ENCODE data around the gene RBM5. TPM values are rescaled to one million over a fixed set of nuclear protein-coding genes. Genes with fewer than 3 reads are reported as not detected.
A peak's percentile ranks its signal among the peaks of the same experiment; 100 is the strongest.
"Not testable (repeated sequence)": the region's sequence is repeated elsewhere in the genome, so short reads cannot be mapped to it uniquely, and the experiment has no call there.

RBM5 gene
- total and polyA plus RNA-seq, 4 donors, result 21.0 to 222 (median 158) TPM

- H3K27ac ChIP-seq (ENCODE audit: low read depth in 1 of 2, low read length in 2 of 2); intact Hi-C loops (cut with DNase I); H3K27me3 ChIP-seq (ENCODE audit: control insufficient read depth in 1 of 2, insufficient read depth in 2 of 2, low read length in 1 of 2); H3K4me1 ChIP-seq (ENCODE audit: control insufficient read depth in 1 of 2, insufficient read depth in 2 of 2, low read length in 2 of 2); H3K36me3 ChIP-seq (ENCODE audit: control insufficient read depth in 1 of 2, insufficient read depth in 2 of 2, low read length in 1 of 2); DNase-seq; H3K9me3 ChIP-seq (ENCODE audit: control insufficient read depth, low read length); ATAC-seq (ENCODE audit: low FRiP score); H3K4me3 ChIP-seq (ENCODE audit: low read length in 2 of 2): not testable (repeated sequence)
- WGBS, 2 donors, result 87 to 100% methylated on average over 5 to 29 of the region's 33 CpGs
Measured at GRCh38 chr3:50084951-50085350, 3.8 kb upstream of the RBM5 start.

- Histone ChIP-seq H3K36me3 (ENCODE audit: control insufficient read depth in 1 of 2, insufficient read depth in 2 of 2, low read length in 1 of 2) (peaks cover 4 to 6% of the 10 kb centered on the region in 2 donors), H3K27me3 (ENCODE audit: control insufficient read depth in 1 of 2, insufficient read depth in 2 of 2, low read length in 1 of 2) (no peaks in the 10 kb centered on the region), H3K4me3 (ENCODE audit: low read length in 2 of 2) (peak overlapping the region; percentile 78 to 88), H3K9me3 (ENCODE audit: control insufficient read depth, low read length) (no peaks in the 10 kb centered on the region), H3K27ac (ENCODE audit: low read depth in 1 of 2, low read length in 2 of 2) (peak overlapping the region in 1 of 2 donors; percentile 95), H3K4me1 (ENCODE audit: control insufficient read depth in 1 of 2, insufficient read depth in 2 of 2, low read length in 2 of 2) (peaks cover 5 to 8% of the 10 kb centered on the region in 2 donors)
- intact Hi-C loops (cut with DNase I), result no loop called here
- no peak for ATAC-seq (ENCODE audit: low FRiP score)
- WGBS, 2 donors, result 1% methylated on average over 16 of the region's 16 CpGs
- no peak for DNase-seq
Measured at GRCh38 chr3:50089609-50089945, 858 bp downstream of the RBM5 start.

GRCh38 chr3:50090984-50091383 is 2.3 kb downstream of the RBM5 start:
- DNase-seq (no peak), ATAC-seq (ENCODE audit: low FRiP score) (no peak)
- H3K27ac ChIP-seq (ENCODE audit: low read depth in 1 of 2, low read length in 2 of 2), result no peak overlapping the region
- H3K4me3 ChIP-seq (ENCODE audit: low read length in 2 of 2), result peak overlapping the region in 1 of 2 donors; percentile 88
- H3K4me1 ChIP-seq (ENCODE audit: control insufficient read depth in 1 of 2, insufficient read depth in 2 of 2, low read length in 2 of 2), result peaks cover 5 to 8% of the 10 kb centered on the region in 2 donors
- H3K9me3 ChIP-seq (ENCODE audit: control insufficient read depth, low read length), result no peaks in the 10 kb centered on the region
- intact Hi-C loops (cut with DNase I), result no loop called here
- peaks cover 7 to 11% of the 10 kb centered on the region in 2 donors for H3K36me3 ChIP-seq (ENCODE audit: control insufficient read depth in 1 of 2, insufficient read depth in 2 of 2, low read length in 1 of 2)
- no peaks in the 10 kb centered on the region for H3K27me3 ChIP-seq (ENCODE audit: control insufficient read depth in 1 of 2, insufficient read depth in 2 of 2, low read length in 1 of 2)

GRCh38 chr3:50095352-50095998 is 6.8 kb downstream of the RBM5 start:
- 74 to 79% methylated on average over 5 of the region's 5 CpGs for WGBS, 2 donors
- intact Hi-C loops (cut with DNase I), result no loop called here
- Histone ChIP-seq H3K27me3 (ENCODE audit: control insufficient read depth in 1 of 2, insufficient read depth in 2 of 2, low read length in 1 of 2) (no peaks in the 10 kb centered on the region), H3K27ac (ENCODE audit: low read depth in 1 of 2, low read length in 2 of 2) (no peak overlapping the region), H3K9me3 (ENCODE audit: control insufficient read depth, low read length) (no peaks in the 10 kb centered on the region), H3K4me3 (ENCODE audit: low read length in 2 of 2) (no peak overlapping the region), H3K4me1 (ENCODE audit: control insufficient read depth in 1 of 2, insufficient read depth in 2 of 2, low read length in 2 of 2) (peaks cover 3 to 7% of the 10 kb centered on the region in 2 donors), H3K36me3 (ENCODE audit: control insufficient read depth in 1 of 2, insufficient read depth in 2 of 2, low read length in 1 of 2) (peaks cover 7 to 25% of the 10 kb centered on the region in 2 donors)
- ATAC-seq (ENCODE audit: low FRiP score) (no peak), DNase-seq (no peak)

GRCh38 chr3:50100386-50100785 is 11.7 kb downstream of the RBM5 start:
- WGBS, 2 donors, result 87 to 89% methylated on average over 5 of the region's 5 CpGs
- Histone ChIP-seq H3K27me3 (ENCODE audit: control insufficient read depth in 1 of 2, insufficient read depth in 2 of 2, low read length in 1 of 2) (no peaks in the 10 kb centered on the region), H3K27ac (ENCODE audit: low read depth in 1 of 2, low read length in 2 of 2) (no peak overlapping the region), H3K4me1 (ENCODE audit: control insufficient read depth in 1 of 2, insufficient read depth in 2 of 2, low read length in 2 of 2) (no peaks in the 10 kb centered on the region), H3K9me3 (ENCODE audit: control insufficient read depth, low read length) (no peaks in the 10 kb centered on the region), H3K36me3 (ENCODE audit: control insufficient read depth in 1 of 2, insufficient read depth in 2 of 2, low read length in 1 of 2) (peaks cover 16 to 25% of the 10 kb centered on the region in 2 donors), H3K4me3 (ENCODE audit: low read length in 2 of 2) (no peak overlapping the region)
- DNase-seq (no peak), ATAC-seq (ENCODE audit: low FRiP score) (no peak)
- intact Hi-C loops (cut with DNase I), result no loop called here

GRCh38 chr3:50100956-50101845 is 12.5 kb downstream of the RBM5 start:
- no peak overlapping the region for H3K4me3 ChIP-seq (ENCODE audit: low read length in 2 of 2)
- no peaks in the 10 kb centered on the region for H3K27me3 ChIP-seq (ENCODE audit: control insufficient read depth in 1 of 2, insufficient read depth in 2 of 2, low read length in 1 of 2)
- WGBS, 2 donors, result 81 to 86% methylated on average over 4 of the region's 4 CpGs
- DNase-seq, result no peak
- peaks cover 14 to 23% of the 10 kb centered on the region in 2 donors for H3K36me3 ChIP-seq (ENCODE audit: control insufficient read depth in 1 of 2, insufficient read depth in 2 of 2, low read length in 1 of 2)
- no peak for ATAC-seq (ENCODE audit: low FRiP score)
- intact Hi-C loops (cut with DNase I), result no loop called here
- H3K27ac ChIP-seq (ENCODE audit: low read depth in 1 of 2, low read length in 2 of 2), result no peak overlapping the region
- H3K9me3 ChIP-seq (ENCODE audit: control insufficient read depth, low read length), result no peaks in the 10 kb centered on the region
- no peaks in the 10 kb centered on the region for H3K4me1 ChIP-seq (ENCODE audit: control insufficient read depth in 1 of 2, insufficient read depth in 2 of 2, low read length in 2 of 2)

GRCh38 chr3:50102558-50102957 is 13.8 kb downstream of the RBM5 start:
- H3K4me1 ChIP-seq (ENCODE audit: control insufficient read depth in 1 of 2, insufficient read depth in 2 of 2, low read length in 2 of 2), result no peaks in the 10 kb centered on the region
- intact Hi-C loops (cut with DNase I), result no loop called here
- ATAC-seq (ENCODE audit: low FRiP score), result no peak
- no peak overlapping the region for H3K4me3 ChIP-seq (ENCODE audit: low read length in 2 of 2)
- H3K27me3 ChIP-seq (ENCODE audit: control insufficient read depth in 1 of 2, insufficient read depth in 2 of 2, low read length in 1 of 2), result no peaks in the 10 kb centered on the region
- no peak for DNase-seq
- 89 to 93% methylated on average over 7 of the region's 7 CpGs for WGBS, 2 donors
- no peaks in the 10 kb centered on the region for H3K9me3 ChIP-seq (ENCODE audit: control insufficient read depth, low read length)
- H3K27ac ChIP-seq (ENCODE audit: low read depth in 1 of 2, low read length in 2 of 2), result no peak overlapping the region
- H3K36me3 ChIP-seq (ENCODE audit: control insufficient read depth in 1 of 2, insufficient read depth in 2 of 2, low read length in 1 of 2), result peaks cover 22 to 26% of the 10 kb centered on the region in 2 donors

GRCh38 chr3:50111757-50112156 is 23.0 kb downstream of the RBM5 start:
- Histone ChIP-seq H3K36me3 (ENCODE audit: control insufficient read depth in 1 of 2, insufficient read depth in 2 of 2, low read length in 1 of 2) (peaks cover 23 to 25% of the 10 kb centered on the region in 2 donors), H3K27ac (ENCODE audit: low read depth in 1 of 2, low read length in 2 of 2) (no peak overlapping the region), H3K27me3 (ENCODE audit: control insufficient read depth in 1 of 2, insufficient read depth in 2 of 2, low read length in 1 of 2) (no peaks in the 10 kb centered on the region), H3K4me1 (ENCODE audit: control insufficient read depth in 1 of 2, insufficient read depth in 2 of 2, low read length in 2 of 2) (no peaks in the 10 kb centered on the region), H3K9me3 (ENCODE audit: control insufficient read depth, low read length) (no peaks in the 10 kb centered on the region), H3K4me3 (ENCODE audit: low read length in 2 of 2) (no peak overlapping the region)
- DNase-seq (no peak), ATAC-seq (ENCODE audit: low FRiP score) (no peak)
- 55% methylated on average over 5 of the region's 5 CpGs for WGBS, 2 donors
- intact Hi-C loops (cut with DNase I), result no loop called here

GRCh38 chr3:50112462-50112861 is 23.7 kb downstream of the RBM5 start:
- intact Hi-C loops (cut with DNase I), result no loop called here
- no peaks in the 10 kb centered on the region for H3K9me3 ChIP-seq (ENCODE audit: control insufficient read depth, low read length)
- H3K27me3 ChIP-seq (ENCODE audit: control insufficient read depth in 1 of 2, insufficient read depth in 2 of 2, low read length in 1 of 2), result no peaks in the 10 kb centered on the region
- ATAC-seq (ENCODE audit: low FRiP score), result no peak
- peaks cover 17 to 24% of the 10 kb centered on the region in 2 donors for H3K36me3 ChIP-seq (ENCODE audit: control insufficient read depth in 1 of 2, insufficient read depth in 2 of 2, low read length in 1 of 2)
- H3K27ac ChIP-seq (ENCODE audit: low read depth in 1 of 2, low read length in 2 of 2), result no peak overlapping the region
- no peak overlapping the region for H3K4me3 ChIP-seq (ENCODE audit: low read length in 2 of 2)
- H3K4me1 ChIP-seq (ENCODE audit: control insufficient read depth in 1 of 2, insufficient read depth in 2 of 2, low read length in 2 of 2), result no peaks in the 10 kb centered on the region
- 83 to 89% methylated on average over 2 to 3 of the region's 3 CpGs for WGBS, 2 donors
- no peak for DNase-seq
